HG02759 (cell line): ENCODE data around the gene LDLRAD3.

Experiments
- ATAC-seq: cut with Tn5 transposase; IDR thresholded peaks from one replicate; pipeline ENCODE4 v1.9.1; 2021; ENCODE audit warnings: mild to moderate bottlenecking, moderate library complexity; ENCODE audit not compliant: unreplicated experiment

The LDLRAD3 gene

GRCh38 chr11:36066891-36067290, 123.0 kb downstream of the LDLRAD3 start:
- no peak for ATAC-seq

GRCh38 chr11:36069576-36070212, 125.8 kb downstream of the LDLRAD3 start:
- ATAC-seq: no peak

- ATAC-seq: no peak
Observed at GRCh38 chr11:36070213-36070953, 126.5 kb downstream of the LDLRAD3 start.

DNA sequence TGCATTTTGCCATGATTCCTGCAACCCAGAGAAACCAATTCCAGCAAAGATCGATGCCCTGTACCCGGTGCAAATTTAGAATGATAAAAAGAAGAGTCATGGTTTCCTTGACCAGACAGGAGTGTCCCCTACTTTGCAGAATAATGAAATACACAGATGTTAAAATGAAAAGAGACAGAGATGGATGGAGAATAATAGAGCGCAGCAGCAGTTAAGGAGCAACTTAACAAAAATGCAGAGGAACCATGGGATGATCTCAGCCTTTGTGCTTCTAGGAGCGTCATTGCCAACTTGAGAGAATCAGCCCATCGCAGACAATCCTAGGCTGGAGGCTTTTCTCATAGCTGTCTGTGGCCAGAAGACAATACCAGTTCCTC, 127.1 kb downstream of the LDLRAD3 start:
- ATAC-seq: no peak

DNA sequence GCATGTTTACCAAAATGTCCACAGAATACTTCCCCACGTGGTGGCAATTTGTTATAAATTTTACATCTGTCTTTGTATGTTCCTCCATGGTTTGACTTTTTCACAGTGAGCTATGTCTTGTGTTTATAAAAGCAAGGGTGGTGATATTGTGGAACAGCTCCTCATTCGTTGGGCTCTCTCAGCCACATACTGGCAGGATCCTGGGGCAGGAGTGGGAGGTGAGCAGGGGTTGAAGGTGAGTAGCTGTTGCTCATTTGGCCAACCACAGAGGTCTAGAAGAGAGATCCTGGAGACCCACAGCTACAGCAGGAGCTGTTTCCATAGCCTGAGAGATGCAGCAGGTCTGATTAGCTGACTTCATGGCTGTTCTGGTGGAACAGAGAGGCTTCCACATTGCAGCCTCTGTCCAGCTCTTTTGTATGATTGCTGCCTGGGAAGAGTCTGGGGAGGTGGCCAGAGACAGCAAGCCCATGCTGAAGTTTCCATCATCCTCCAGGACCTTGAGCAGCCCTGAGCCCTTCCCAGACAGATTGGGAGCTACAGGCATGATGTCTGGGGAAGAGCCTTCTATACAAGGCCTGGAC, 128.1 kb downstream of the LDLRAD3 start:
- ATAC-seq: no peak

DNA sequence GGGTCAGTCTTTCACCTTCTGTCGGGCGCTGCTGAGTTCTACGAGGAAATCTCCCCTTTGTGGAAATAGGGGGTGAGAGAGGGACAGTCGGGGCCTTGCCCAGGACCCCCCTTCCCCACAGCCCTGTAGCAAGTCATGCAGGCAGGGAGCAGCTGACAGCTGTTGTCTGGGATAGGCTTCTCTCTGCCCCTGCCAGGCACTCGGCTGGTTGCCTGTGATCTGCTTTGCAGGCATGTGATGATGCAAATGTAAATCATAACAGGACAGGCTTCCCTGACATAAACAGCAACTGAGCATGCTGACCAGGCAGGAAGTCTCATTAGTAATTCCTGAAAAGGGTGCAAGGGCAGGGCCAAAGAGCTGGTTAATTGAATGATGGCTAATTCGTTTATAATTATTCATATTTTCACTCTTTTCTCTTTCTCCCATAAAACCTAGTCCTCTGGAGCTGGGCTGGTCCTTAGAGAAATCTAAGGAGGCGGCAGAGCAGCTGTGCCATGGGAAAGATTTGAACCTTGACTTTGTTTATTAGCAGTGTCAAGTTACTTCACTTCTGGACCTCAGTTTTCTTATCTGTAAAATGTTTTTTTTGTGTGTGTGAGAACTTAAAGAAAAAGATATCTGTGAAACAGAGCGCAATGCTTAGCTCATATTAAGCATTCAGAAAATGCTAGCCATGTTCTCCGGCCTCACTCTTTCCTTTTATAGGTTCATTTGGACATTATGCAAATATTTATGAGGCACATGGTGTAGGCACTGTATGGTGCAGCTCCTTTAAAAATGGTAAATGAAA, 129.7 kb downstream of the LDLRAD3 start:
- no peak for ATAC-seq

GRCh38 chr11:36074941-36075431, 131.1 kb downstream of the LDLRAD3 start:
- ATAC-seq: no peak

GRCh38 chr11:36077368-36077767, 133.5 kb downstream of the LDLRAD3 start:
- ATAC-seq: no peak

- ATAC-seq: no peak
Observed at GRCh38 chr11:36077886-36078685, 134.2 kb downstream of the LDLRAD3 start.

DNA sequence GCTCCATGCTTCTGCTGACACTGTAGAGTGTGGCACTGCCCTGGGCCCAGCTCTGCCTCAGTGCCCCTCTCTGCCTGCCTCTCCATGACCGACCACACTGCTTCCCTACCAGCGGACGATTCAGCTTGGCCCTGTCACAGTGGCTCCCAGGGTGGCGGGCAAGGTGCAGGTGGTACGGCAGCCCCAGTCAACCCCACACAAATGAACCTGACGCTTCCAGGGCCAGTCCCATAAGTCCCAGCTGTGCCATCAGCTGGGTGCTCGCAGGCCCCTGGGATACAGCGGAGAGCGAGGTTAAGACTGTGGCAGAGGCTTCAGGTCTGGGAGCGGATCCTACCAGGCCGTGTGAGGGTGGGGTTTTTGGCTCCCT, 134.8 kb downstream of the LDLRAD3 start:
- no peak for ATAC-seq

DNA sequence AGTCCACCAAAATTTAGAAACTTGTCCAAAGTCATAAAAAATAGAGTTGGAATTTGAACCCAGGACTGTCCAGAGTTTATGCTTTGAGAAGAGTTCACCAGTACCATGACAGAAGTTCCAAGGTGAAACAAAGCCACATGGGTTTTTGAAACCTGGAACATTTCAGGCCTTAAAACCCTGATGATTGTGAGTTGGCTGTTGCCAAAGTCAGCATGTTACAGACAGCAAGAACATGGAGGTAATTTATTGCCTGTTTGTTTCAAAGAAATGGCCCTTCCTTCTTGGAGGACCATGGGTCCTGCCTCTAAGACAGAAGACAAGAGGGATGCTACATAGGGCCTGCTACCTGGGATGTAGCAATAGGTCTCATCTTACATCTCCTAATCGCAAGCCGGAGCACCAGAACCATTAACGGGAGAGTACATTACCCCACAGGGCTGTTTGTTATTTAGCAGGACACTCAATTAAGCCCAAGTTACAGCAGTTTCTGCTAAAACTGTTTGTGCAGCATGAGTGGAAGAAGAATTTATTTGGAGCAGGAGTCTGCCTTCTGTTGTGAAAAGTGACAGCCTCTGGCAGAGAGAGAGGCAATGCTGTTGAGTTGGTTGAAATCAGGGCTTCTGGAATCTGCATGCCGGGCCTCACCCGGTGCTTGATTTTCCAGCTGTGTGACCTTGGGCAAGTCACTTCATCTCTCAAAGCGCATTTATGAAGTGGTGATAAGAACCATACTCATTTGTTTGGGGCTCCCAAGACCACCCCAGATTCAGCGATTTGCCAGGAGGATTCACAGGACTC, 136.2 kb downstream of the LDLRAD3 start:
- ATAC-seq: no peak

DNA sequence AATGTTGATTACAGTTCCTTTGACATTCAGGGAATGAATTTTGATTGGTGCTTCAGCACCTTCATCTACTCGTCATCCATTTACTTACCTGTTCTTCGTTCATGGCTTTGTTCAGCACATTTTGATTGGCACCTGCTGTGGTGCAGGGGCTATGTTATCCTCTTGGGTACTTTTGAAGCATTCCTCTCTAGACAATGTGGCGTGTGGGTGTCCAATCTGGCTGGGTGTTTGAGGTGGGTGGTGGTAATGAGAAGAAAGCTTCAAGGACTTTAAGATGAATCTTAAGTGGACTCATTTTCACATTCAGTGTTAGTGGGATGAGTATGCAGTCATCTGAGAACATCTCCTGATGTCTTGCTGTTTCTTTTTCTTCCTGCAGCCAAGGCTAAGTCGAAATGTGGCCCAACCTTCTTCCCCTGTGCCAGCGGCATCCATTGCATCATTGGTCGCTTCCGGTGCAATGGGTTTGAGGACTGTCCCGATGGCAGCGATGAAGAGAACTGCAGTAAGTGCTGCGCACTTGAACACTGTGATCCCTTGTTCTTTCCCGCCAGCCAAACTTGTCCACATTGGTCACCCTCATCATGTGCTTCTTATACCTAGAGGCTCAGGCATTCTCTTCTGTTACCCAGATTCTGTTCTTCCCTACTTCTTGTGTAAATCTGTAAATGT, 137.5 kb downstream of the LDLRAD3 start:
- ATAC-seq: no peak

DNA sequence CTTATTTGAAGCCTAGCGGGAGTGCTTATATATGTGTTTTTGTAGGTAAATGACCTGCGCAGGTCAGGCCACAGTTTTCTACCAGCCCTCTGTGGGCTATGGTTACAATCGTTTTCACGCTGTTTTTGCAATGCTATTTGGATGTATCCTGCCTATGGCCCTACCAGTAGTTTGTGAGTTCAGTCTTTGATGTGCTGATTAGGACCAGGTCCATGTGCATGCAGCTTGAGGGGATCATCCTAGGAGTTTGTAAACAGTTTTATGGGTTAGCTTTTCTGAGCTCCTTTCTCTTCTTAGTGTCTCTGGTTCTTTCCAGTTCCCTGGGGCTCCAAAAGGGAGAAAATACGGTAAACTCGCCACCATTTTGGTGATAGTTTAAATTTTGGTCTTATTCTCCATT, 142.5 kb downstream of the LDLRAD3 start:
- ATAC-seq: no peak

DNA sequence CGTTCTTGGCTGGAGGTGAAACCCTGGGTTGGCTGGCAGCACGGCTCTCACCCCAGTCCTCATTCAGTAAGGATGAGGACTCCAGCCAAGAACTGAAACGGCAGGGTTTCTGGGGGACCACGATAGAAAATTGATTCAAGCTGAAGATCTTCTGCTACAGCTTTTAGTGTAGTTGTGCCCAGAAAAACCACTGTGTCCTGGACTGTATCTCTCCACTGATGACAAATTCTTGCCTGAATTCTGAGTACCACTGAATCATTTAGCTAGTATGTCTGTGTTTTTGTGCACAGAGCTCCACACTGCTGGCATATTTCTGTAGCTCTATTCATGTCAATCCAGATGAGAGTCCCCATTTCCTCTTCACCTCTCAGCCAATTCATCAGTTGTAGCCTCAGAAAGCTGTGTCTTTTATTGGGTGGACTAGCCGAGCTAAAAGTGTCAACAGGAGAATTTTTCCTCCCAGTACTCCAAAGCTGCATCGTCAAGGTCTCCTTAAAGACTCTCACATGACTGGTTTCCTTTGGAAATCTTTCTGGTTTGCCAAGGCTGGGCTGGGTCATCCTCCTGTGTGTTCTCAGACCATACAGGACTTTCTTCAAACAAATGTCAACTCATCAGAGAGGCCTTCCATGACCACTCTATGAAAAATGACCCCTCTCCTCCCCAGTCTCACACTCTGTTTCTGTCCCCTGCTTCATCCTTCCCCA, 144.6 kb downstream of the LDLRAD3 start:
- ATAC-seq: no peak

DNA sequence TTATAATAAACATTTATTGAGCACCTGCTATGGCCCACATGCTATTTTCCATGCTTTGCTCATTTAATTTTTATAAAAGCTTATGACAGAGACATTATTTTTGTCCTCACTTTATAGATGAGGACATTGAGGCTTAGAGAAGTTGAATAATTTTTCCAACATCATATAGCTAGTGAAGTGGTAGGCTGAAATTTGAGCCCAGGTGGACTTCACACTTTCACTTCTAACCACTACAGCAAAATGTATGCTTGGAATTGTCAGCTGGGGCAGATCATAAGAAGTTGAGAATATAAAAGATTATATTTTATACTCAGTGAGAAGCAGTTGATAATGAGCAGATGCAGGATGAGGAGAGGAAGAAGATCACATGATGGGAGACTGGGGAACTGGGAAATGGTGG, 146.1 kb downstream of the LDLRAD3 start:
- no peak for ATAC-seq

- no peak for ATAC-seq
Observed at GRCh38 chr11:36090356-36091109, 146.7 kb downstream of the LDLRAD3 start.

GRCh38 chr11:36091256-36091811, 147.5 kb downstream of the LDLRAD3 start:
- ATAC-seq: no peak
